Hypothalamus (tissue), 51 donors: ENCODE measurements around the gene SAYSD1.

Experiments used
- DNase-seq, 51 donors: peaks; one replicate each; lab custom pipeline; 2025; lab: John Stamatoyannopoulos, UW

The SAYSD1 gene

DNA sequence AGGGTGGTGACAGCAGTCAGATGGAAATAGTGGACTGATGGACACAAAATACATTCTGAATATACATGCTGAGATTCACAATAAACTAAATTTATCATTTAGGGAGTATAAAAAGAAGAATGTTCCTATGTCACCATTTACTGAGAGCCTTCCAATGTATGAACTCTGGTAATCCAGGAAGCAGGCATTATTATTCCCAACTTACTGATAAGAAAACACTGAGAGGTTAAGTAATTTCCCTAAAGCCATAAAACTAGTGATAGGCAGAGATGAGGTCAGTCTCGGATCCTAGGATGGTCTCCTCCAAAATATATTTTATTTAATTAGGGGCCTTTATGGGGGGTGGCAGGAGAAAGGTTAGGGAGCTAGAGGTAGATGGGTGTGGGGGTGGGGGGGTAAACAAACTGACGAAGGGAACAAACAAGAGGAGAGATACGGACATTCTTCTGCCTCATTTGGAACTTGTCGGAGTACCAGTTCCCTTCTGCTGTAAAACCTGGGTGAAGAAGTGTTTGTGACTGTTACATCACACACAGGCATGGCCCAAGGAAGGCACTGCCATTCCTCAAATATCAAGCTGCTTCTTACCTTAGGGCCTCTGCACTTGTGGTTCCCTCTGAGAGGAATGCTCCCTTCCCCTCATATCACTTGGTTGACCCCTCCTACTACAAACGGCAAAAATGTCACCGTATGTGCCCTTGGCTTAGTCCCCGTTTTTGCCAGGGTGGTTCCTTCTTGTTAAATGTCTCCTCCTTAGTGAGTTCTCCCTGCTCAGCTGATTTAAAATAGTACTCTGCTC is 6.7 kb downstream of the SAYSD1 start:
- no peak for DNase-seq

DNA sequence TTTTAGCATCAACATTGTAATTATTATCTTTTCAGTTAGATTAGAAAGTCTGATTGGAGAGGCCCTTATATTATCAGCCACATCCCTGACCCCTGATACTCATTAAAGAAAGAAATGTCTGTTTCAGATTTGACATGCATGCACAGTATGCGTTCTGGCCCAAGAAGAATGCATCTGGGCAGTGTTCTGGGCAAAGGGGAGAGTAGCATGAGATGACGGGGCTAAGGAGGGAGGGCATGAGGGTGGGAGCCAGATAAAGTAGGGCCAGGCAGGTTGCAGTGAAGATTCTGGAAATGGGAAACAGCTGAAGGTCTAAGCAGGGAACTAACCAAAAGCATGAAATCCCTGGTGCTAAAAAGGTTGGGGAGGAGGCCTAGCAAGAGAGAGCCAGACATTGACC is 7.3 kb downstream of the SAYSD1 start:
- DNase-seq, result no peak

GRCh38 chr6:39107034-39107433 is 8.0 kb downstream of the SAYSD1 start:
- no peak for DNase-seq

DNA sequence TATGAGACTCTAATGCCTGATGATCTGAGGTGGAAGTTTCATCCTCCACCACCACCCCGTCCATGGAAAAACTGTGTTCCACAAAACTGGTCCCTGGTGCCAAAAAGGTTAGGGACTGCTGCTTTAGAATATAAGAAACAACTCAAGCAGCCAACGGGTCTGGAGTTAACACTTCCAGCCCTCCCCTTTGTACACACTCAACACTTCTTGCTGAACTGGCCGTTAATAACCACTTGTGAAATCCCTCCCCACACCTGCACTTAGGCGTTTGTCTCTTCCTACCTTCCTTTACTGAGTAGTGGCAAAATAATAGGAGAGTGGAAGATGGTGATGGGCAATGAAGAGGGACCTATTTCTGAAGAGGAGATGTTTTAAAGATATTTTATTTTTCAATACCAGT is 10.5 kb downstream of the SAYSD1 start:
- no peak for DNase-seq

DNA sequence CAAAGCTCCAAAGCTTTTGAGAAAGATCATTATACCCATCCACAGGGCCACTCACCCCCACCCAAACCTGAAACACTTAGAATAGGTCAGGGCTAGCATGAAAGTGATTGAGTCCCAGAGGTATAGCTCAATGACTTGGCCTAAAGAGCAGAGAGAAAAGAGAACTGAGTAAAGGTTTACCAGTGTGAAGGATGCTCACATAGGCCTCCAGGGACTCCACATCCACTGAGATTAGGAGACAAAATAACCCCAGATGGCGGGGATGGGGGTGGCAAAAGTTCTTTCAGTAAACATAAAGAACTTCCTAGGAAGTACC is 12.2 kb downstream of the SAYSD1 start:
- no peak for DNase-seq

DNA sequence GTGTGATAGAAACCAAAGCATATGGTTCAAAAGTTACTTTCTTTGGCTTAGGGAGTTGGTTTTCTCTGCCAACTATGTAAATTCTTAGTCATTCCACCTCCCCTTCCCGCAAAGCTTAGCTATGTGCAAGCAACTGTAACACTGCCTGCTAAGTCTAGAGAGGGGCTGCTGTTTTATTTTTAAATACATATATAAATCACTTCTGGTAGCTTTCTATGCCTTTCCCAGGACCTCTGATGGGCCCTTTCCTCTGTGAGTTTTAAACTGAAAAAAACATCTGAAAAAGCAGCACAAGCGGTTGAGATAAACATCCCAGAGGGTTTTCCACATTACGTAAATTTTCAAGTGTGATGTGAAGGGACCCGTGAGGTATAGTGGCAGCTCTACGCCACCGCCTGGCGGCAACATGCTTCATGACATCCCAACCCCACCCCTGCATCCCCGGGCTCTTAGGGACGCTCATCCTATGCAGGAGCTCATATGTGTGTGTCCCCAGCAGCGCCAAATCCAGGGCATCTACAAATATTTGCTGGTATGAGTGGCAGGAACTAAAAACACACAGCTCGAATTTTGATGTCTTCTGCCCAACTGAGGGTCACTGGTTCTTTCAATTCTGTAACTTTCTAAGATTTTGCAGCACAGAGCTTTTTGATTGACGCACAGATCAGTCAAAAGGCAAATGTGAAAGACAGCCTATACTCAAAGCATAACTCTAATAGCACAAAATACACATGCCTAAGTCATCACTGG is 12.7 kb downstream of the SAYSD1 start:
- no peak for DNase-seq

- DNase-seq, result no peak
Measured at GRCh38 chr6:39100358-39100757, 14.6 kb downstream of the SAYSD1 start.

GRCh38 chr6:39095578-39095977 is 19.4 kb downstream of the SAYSD1 start:
- no peak for DNase-seq

GRCh38 chr6:39093149-39093708 is 21.8 kb downstream of the SAYSD1 start:
- no peak for DNase-seq

GRCh38 chr6:39092124-39092523 is 22.9 kb downstream of the SAYSD1 start:
- DNase-seq, result no peak

DNA sequence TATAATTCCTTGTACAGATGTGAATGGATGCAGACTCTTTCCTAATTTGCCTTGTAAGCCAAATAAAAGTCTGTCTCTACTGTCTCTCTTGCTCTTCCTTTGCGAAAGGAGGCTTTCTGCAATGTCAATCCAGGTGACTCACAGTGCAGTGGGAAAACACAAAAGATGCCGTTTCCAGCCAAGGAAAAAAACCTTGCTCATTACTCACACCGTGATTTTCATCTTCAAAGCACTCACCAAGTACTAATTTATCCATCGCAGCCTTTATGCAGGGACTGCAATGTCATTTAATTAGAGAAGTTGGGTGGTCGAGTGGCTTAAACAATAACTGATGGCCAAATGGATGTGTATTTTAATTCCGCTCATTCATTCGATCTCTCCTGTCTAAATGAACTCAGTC is 23.8 kb downstream of the SAYSD1 start:
- DNase-seq, result no peak

DNA sequence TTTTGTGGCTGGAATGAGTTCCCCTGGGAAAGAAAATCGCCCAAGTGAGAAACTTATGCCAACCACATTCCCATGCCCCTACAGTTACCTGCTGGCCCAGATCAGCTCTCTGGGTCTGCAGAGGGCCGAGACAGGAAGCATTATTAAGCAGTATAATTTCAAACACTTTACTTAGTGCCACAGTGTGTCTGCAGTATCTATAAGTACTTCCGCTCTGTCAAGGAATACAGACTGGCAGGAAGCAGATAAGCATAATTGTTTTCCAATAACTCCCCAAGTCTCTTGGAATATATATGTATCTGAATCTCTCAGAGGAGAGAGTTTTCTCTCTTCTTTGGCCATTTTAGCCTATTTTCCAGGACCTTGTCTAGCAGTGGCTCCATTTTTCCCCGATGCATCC is 24.9 kb downstream of the SAYSD1 start:
- no peak for DNase-seq

GRCh38 chr6:39088331-39088730 is 26.7 kb downstream of the SAYSD1 start:
- DNase-seq, result peak in 12 of 51 donors; percentile 1 to 44 (median 22)

DNA sequence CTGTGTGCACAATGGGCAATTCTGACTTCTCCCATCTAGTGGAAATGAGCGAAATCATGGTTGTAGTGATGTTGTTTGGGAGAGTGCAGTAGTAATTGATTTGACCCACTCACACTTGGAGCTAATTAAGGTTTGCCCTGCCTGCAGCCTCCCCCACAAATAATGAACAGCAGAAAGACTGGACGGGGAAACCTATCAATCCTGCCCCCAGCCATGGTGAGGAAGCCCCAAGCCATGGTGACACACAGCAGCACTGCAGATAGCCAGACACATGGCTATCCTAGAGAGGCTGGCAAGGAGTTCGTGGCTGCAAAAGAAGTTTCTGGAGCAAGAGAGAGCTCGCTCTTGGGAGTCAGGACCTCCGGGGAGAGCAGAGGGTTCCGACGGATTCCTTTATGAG is 27.8 kb downstream of the SAYSD1 start:
- no peak for DNase-seq

GRCh38 chr6:39086711-39087110 is 28.3 kb downstream of the SAYSD1 start:
- no peak for DNase-seq

DNA sequence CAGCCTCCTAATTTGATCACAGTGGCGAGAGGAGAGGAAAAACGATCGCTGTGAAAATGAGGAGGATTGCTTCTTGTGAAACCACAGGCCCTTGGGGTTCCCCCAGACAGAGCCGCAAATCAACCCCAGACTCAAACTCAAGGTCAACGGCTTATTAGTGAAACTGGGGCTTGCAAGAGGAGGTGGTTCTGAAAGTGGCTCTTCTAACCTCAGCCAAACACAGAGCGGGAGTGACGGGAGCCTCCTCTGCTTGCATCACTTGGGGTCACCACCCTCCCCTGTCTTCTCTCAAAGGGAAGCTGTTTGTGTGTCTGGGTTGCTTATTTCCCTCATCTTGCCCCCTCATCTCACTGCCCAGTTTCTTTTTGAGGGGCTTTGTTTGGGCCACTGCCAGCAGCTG is 28.7 kb downstream of the SAYSD1 start:
- DNase-seq, result no peak

GRCh38 chr6:39085129-39085797 is 29.7 kb downstream of the SAYSD1 start:
- DNase-seq, result no peak

- DNase-seq, result peak in 16 of 51 donors; percentile 5 to 44 (median 20)
Measured at GRCh38 chr6:39084506-39084905, 30.5 kb downstream of the SAYSD1 start.

DNA sequence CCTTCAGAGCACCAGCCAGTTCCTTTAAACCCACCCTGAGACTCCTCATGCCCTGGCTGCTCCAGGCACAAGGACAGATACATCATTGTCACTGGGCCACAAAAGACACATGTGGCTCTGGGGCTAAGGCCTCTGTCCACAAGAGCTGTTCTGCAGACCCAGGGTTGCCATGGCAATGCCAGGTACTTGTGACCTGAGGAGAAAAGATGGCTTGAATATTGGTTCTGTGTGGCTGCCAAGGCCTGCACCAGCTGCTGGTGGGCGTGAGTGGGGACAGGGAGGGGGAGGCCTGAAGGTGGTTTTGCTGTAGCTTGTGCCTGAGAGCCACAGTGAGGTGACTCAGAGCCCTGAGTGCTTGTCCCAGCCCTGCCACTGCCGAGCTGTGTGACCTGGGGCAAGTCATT is 31.8 kb downstream of the SAYSD1 start:
- peak in 1 of 51 donors; percentile 12 for DNase-seq

GRCh38 chr6:39082310-39082709 is 32.7 kb downstream of the SAYSD1 start:
- no peak for DNase-seq

GRCh38 chr6:39080246-39080875 is 34.6 kb downstream of the SAYSD1 start:
- DNase-seq, result no peak
